ENCODE data around the gene ZFHX2. TPM values are rescaled to one million over a fixed set of nuclear protein-coding genes. Genes with fewer than 3 reads are reported as not detected.

ZFHX2 gene
- total and polyA plus RNA-seq, 2 of the 13 experiments (the other 11 are each of a cell fraction or from before 2014, with no cell fraction given) = 0.17 to 0.44 TPM

GRCh38 chr14:23555882-23556699 is 4.5 kb upstream of the ZFHX2 start, which contains the start of gene THTPA (continued):
- TF ChIP-seq FOXM1 (CRISPR knock-in tag; IDR thresholded peaks at IDR 0.05) (peak; percentile 92), PPARG (CRISPR knock-in tag; conservative IDR thresholded peaks at IDR 0.05) (peak; percentile 85), RNF2 (conservative IDR thresholded peaks at IDR 0.05; ENCODE audit: low read depth) (peak; percentile 93; the same call in 1 of the 2 replicates), ZNF530 (CRISPR knock-in tag; IDR thresholded peaks at IDR 0.05; ENCODE audit: low read depth) (no peak), NR2F6 (IDR thresholded peaks at IDR 0.05) (no peak), NR2F6 (CRISPR knock-in tag; IDR thresholded peaks at IDR 0.05) (peak; percentile 80), ZNF101 (CRISPR knock-in tag; IDR thresholded peaks at IDR 0.05; ENCODE audit: borderline replicate concordance, low read depth) (no peak; the same call in 1 of the 2 replicates), MZF1 (CRISPR knock-in tag; IDR thresholded peaks at IDR 0.05; ENCODE audit: borderline replicate concordance) (peak; percentile 98; the same call in 1 of the 2 replicates), ZFAT (CRISPR knock-in tag; conservative IDR thresholded peaks at IDR 0.05) (0 out of 2 replicates have a peak, but pooled peaks have one; percentile 27), E2F5 (CRISPR knock-in tag; conservative IDR thresholded peaks at IDR 0.05) (peak; percentile 84; the same call in 1 of the 2 replicates), STAT6 (CRISPR knock-in tag; IDR thresholded peaks at IDR 0.05; ENCODE audit: borderline replicate concordance) (peak; percentile 90; the same call in 1 of the 2 replicates), MAFG (CRISPR knock-in tag; IDR thresholded peaks at IDR 0.05) (no peak), MNT (IDR thresholded peaks at IDR 0.05) (peak; percentile 26; the same call in 1 of the 2 replicates), ELF1 (CRISPR knock-in tag; IDR thresholded peaks at IDR 0.05) (peak; percentile 99), BCL6 (CRISPR knock-in tag; IDR thresholded peaks at IDR 0.05) (peak; percentile 84), GATA4 (IDR thresholded peaks at IDR 0.05; ENCODE audit: borderline replicate concordance, low read depth) (peak; percentile 72), ZNF740 (CRISPR knock-in tag; IDR thresholded peaks at IDR 0.05) (peak; percentile 83; the same call in 1 of the 2 replicates), SKI (IDR thresholded peaks at IDR 0.05; ENCODE audit: partially characterized antibody) (peak; percentile 53), UBTF (CRISPR knock-in tag; IDR thresholded peaks at IDR 0.05) (peak; percentile 98), FOXC1 (CRISPR knock-in tag; IDR thresholded peaks at IDR 0.05; ENCODE audit: borderline replicate concordance) (peak; percentile 99), ELF4 (CRISPR knock-in tag; IDR thresholded peaks at IDR 0.05; ENCODE audit: borderline replicate concordance) (peak; percentile 96)

All from HepG2 (cell line).